Caco-2 (cell line): ENCODE data around the gene EVL. TPM values are rescaled to one million over a fixed set of nuclear protein-coding genes. Genes with fewer than 3 reads are reported as not detected.

Experiments
- BruUV-seq: library from RNA; stranded (reverse); fragments of 400-500 nt; replicated peaks from 2 replicates; lab custom pipeline; 2021; lab: Mats Ljungman, UMichigan
- CTCF ChIA-PET: fragments of 300-600 bp; sonication (Branson Sonifier 250); formaldehyde crosslinking; loops from one replicate; lab custom pipeline; 2022; ENCODE audit warnings: antibody characterized with exemption; lab: Charles Lee
- POLR2A ChIA-PET: fragments of 300-600 bp; sonication (Branson Sonifier 250); formaldehyde crosslinking; loops from one replicate; lab custom pipeline; 2022; ENCODE audit warnings: antibody characterized with exemption; lab: Charles Lee
- DNase-seq, 2 experiments: peaks; one replicate each; pipeline versions ENCODE4 v3.0.0 to v3.0.0-alpha.2; 2020 to 2022
- H3K27me3 ChIP-seq: replicated peaks from 2 replicates; pipeline ENCODE4 v1.6.0; 2011; ENCODE audit warnings: low read length; ENCODE audit not compliant: control insufficient read depth, insufficient read depth
- H3K36me3 ChIP-seq: 2 replicates; pipeline ENCODE4 v1.5.1; 2011; ENCODE audit warnings: low read length; ENCODE audit not compliant: control insufficient read depth, insufficient read depth
- H3K4me1 ChIP-seq: fragments of 250-450 bp; sonication (Bioruptor Pico); 2 replicates; pipeline ENCODE4 v1.5.1; 2020; ENCODE audit warnings: mild to moderate bottlenecking
- H3K4me3 ChIP-seq: 2 replicates; pipeline ENCODE4 v1.5.1; 2011; ENCODE audit warnings: low read depth, mild to moderate bottlenecking, control low read depth, low read length
- H3K9me3 ChIP-seq: fragments of 250-450 bp; sonication (Bioruptor Pico); 2 replicates; pipeline ENCODE4 v1.5.1; 2020; ENCODE audit warnings: mild to moderate bottlenecking, moderate library complexity
- H3K27ac Mint-ChIP-seq: one replicate; pipeline ENCODE4 v1.8.0; 2022; ENCODE audit warnings: mixed read lengths; ENCODE audit not compliant: unreplicated experiment
- H3K27me3 Mint-ChIP-seq: one replicate; pipeline ENCODE4 v1.8.0; 2022; ENCODE audit warnings: mixed read lengths; ENCODE audit not compliant: insufficient read depth, unreplicated experiment
- H3K36me3 Mint-ChIP-seq: one replicate; pipeline ENCODE4 v1.8.0; 2022; ENCODE audit warnings: mild to moderate bottlenecking, mixed read lengths; ENCODE audit not compliant: insufficient read depth, unreplicated experiment
- H3K4me1 Mint-ChIP-seq: one replicate; pipeline ENCODE4 v1.8.0; 2022; ENCODE audit warnings: low read depth, mixed read lengths; ENCODE audit not compliant: unreplicated experiment
- H3K4me3 Mint-ChIP-seq: one replicate; pipeline ENCODE4 v1.8.0; 2022; ENCODE audit warnings: mild to moderate bottlenecking, moderate library complexity, mixed read lengths; ENCODE audit not compliant: unreplicated experiment
- H3K9me3 Mint-ChIP-seq: one replicate; pipeline ENCODE4 v1.8.0; 2022; ENCODE audit warnings: mixed read lengths; ENCODE audit not compliant: unreplicated experiment
- intact Hi-C: fragments of 100-400 bp; cut with micrococcal nuclease; formaldehyde crosslinking; loops from one replicate; pipeline ENCODE4 v1.10.0; 2022; ENCODE audit not compliant: unreplicated experiment
- total RNA-seq: library from RNA; stranded (reverse); gene quantifications from 2 replicates; pipeline ENCODE4 v1.2.3, GENCODE V29; 2022
- TF ChIP-seq, protein P1 (sequence below), 2 experiments: fragments of 200-600 bp in 1 of 2; IDR thresholded peaks; 1 replicate in 1 of 2; 2 replicates in 1 of 2; pipeline versions ENCODE4 v1.5.1 to v1.8.0; 2011 to 2022; ENCODE audit warnings: antibody characterized with exemption in 1 of 2, control low read depth in 1 of 2, inconsistent platforms in 1 of 2, low read depth in 1 of 2, low read length in 1 of 2, mild to moderate bottlenecking in 1 of 2, moderate library complexity in 1 of 2; ENCODE audit not compliant: insufficient read depth in 1 of 2, severe bottlenecking in 1 of 2, unreplicated experiment in 1 of 2

Gene EVL
- total RNA-seq, 1 experiment from 2014 or later: 14.2 TPM

DNA sequence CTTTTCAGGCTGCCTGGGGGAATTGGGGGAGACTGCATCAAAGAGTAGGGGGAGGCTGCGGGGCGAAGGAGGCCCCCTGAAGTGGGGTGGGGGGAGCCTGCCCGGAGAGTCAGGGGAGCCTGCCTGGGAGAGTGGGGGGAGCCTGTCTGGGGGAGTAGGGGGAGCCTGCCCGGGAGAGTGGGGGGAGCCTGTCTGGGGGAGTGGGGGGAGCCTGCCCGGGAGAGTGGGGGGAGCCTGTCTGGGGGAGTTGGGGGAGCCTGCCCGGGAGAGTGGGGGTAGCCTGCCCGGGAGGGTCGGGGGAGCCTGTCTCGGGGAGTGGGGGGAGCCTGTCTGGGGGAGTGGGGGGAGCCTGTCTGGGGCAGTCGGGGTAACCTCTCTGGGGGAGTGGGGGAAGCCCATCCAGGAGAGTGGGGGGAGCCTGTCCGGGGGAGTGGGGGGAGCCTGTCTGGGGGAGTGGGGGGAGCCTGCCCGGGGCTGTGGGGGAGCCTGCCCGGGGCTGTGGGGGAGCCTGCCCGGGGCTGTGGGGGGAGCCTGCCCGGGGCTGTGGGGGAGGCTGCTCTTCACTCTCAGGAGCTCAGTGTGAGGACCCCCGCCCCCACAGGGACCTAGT is 100.7 kb downstream of the EVL start:
- Mint-ChIP-seq H3K4me1 (no peaks in the 10 kb centered on the region), H3K27me3 (peaks cover 3% of the 10 kb centered on the region), H3K36me3 (peaks cover 4% of the 10 kb centered on the region), H3K9me3 (no peaks in the 10 kb centered on the region), H3K4me3 (no peak overlapping the region), H3K27ac (no peak overlapping the region)
- Histone ChIP-seq H3K9me3 (no peaks in the 10 kb centered on the region), H3K36me3 (no peaks in the 10 kb centered on the region), H3K4me3 (no peak overlapping the region), H3K27me3 (no peaks in the 10 kb centered on the region), H3K4me1 (no peaks in the 10 kb centered on the region)
- no TSS peak for BruUV-seq
- CTCF ChIA-PET: no interaction called here
- intact Hi-C loops: no loop called here
- POLR2A ChIA-PET: no interaction called here
- no peak for DNase-seq
- TF ChIP-seq, protein P1, sequence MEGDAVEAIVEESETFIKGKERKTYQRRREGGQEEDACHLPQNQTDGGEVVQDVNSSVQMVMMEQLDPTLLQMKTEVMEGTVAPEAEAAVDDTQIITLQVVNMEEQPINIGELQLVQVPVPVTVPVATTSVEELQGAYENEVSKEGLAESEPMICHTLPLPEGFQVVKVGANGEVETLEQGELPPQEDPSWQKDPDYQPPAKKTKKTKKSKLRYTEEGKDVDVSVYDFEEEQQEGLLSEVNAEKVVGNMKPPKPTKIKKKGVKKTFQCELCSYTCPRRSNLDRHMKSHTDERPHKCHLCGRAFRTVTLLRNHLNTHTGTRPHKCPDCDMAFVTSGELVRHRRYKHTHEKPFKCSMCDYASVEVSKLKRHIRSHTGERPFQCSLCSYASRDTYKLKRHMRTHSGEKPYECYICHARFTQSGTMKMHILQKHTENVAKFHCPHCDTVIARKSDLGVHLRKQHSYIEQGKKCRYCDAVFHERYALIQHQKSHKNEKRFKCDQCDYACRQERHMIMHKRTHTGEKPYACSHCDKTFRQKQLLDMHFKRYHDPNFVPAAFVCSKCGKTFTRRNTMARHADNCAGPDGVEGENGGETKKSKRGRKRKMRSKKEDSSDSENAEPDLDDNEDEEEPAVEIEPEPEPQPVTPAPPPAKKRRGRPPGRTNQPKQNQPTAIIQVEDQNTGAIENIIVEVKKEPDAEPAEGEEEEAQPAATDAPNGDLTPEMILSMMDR (IDR thresholded peaks at IDR 0.05; ENCODE audit: insufficient read depth in 1 of 2, low read depth in 1 of 2, low read length in 1 of 2, severe bottlenecking in 1 of 2, unreplicated experiment in 1 of 2): no peak

DNA sequence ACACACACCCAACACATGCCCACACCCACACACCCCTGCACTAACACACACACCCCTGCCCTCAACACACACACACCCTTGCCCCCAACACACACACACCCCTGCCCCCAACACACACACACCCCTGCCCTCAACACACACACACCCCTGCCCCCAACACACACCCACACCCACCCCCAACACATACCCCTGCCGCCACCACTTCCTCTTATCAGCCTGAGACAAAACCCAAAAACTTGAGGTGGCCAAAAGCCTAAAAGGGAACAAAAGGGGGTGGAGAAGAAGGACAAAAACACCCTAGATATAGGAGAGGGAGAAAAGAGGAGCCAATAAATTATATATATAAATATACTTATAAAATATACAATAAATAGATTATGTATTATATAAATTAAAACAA is 103.3 kb downstream of the EVL start:
- ChIA-PET POLR2A (no interaction called here), CTCF (no interaction called here)
- BruUV-seq: no TSS peak
- no peaks in the 10 kb centered on the region for H3K9me3 ChIP-seq
- no peak overlapping the region for H3K4me3 ChIP-seq
- intact Hi-C loops: no loop called here
- no peak for DNase-seq
- H3K36me3 ChIP-seq: no peaks in the 10 kb centered on the region
- no peak overlapping the region for H3K27ac Mint-ChIP-seq
- TF ChIP-seq, protein P1 (IDR thresholded peaks at IDR 0.05; ENCODE audit: insufficient read depth in 1 of 2, low read depth in 1 of 2, low read length in 1 of 2, severe bottlenecking in 1 of 2, unreplicated experiment in 1 of 2): no peak
- no peak overlapping the region for H3K4me3 Mint-ChIP-seq
- H3K27me3 ChIP-seq: no peaks in the 10 kb centered on the region
- peaks cover 7% of the 10 kb centered on the region for H3K27me3 Mint-ChIP-seq
- H3K9me3 Mint-ChIP-seq: no peaks in the 10 kb centered on the region
- peaks cover 6% of the 10 kb centered on the region for H3K36me3 Mint-ChIP-seq
- no peaks in the 10 kb centered on the region for H3K4me1 ChIP-seq
- H3K4me1 Mint-ChIP-seq: no peaks in the 10 kb centered on the region

GRCh38 chr14:100170880-100171279 is 105.7 kb downstream of the EVL start:
- BruUV-seq: no TSS peak
- ChIA-PET POLR2A (no interaction called here), CTCF (no interaction called here)
- no peaks in the 10 kb centered on the region for H3K36me3 ChIP-seq
- no peak overlapping the region for H3K27ac Mint-ChIP-seq
- TF ChIP-seq, protein P1 (IDR thresholded peaks at IDR 0.05; ENCODE audit: insufficient read depth in 1 of 2, low read depth in 1 of 2, low read length in 1 of 2, severe bottlenecking in 1 of 2, unreplicated experiment in 1 of 2): no peak
- no peak overlapping the region for H3K4me3 ChIP-seq
- H3K36me3 Mint-ChIP-seq: peaks cover 6% of the 10 kb centered on the region
- peaks cover 10% of the 10 kb centered on the region for H3K27me3 Mint-ChIP-seq
- intact Hi-C loops: no loop called here
- H3K27me3 ChIP-seq: no peaks in the 10 kb centered on the region
- H3K4me1 ChIP-seq: no peaks in the 10 kb centered on the region
- H3K9me3 Mint-ChIP-seq: no peaks in the 10 kb centered on the region
- H3K9me3 ChIP-seq: no peaks in the 10 kb centered on the region
- no peak overlapping the region for H3K4me3 Mint-ChIP-seq
- no peak for DNase-seq
- no peaks in the 10 kb centered on the region for H3K4me1 Mint-ChIP-seq
